Activated naive CD8-positive, alpha-beta T cell treated with anti-CD3 and anti-CD28 coated beads, Interleukin-2, amount 10 ng/mL, durations not matched to agents 7 days and 5 days (primary cell): ENCODE measurements around the gene CBFA2T3. TPM values are rescaled to one million over a fixed set of nuclear protein-coding genes. Genes with fewer than 3 reads are reported as not detected.

ENCODE experiments used
- ATAC-seq: fragments of 150-1000 bp; cut with Tn5 transposase; one replicate; pipeline ENCODE4 v1.10.0; 2021; ENCODE audit warnings: low read depth, moderate library complexity
- POLR2A ChIA-PET: fragments of 350-600 bp; sonication (Branson Sonifier 250); formaldehyde crosslinking; loops from one replicate; lab custom pipeline; 2021; ENCODE audit warnings: antibody characterized with exemption; lab: Charles Lee
- DNase-seq: peaks from one replicate; pipeline ENCODE4 v3.0.0; 2021
- H3K27ac Mint-ChIP-seq: one replicate; pipeline ENCODE4 v1.8.0; 2022; ENCODE audit warnings: mild to moderate bottlenecking, mixed read lengths
- H3K27me3 Mint-ChIP-seq: one replicate; pipeline ENCODE4 v1.8.0; 2022; ENCODE audit warnings: mild to moderate bottlenecking, moderate library complexity, mixed read lengths
- H3K36me3 Mint-ChIP-seq: one replicate; pipeline ENCODE4 v1.8.0; 2021; ENCODE audit warnings: mild to moderate bottlenecking, mixed read lengths
- H3K4me1 Mint-ChIP-seq: one replicate; pipeline ENCODE4 v1.8.0; 2021; ENCODE audit warnings: mixed read lengths
- H3K4me3 Mint-ChIP-seq: one replicate; pipeline ENCODE4 v1.8.0; 2022; ENCODE audit warnings: mild to moderate bottlenecking, moderate library complexity, mixed read lengths
- H3K9me3 Mint-ChIP-seq: one replicate; pipeline ENCODE4 v1.8.0; 2021; ENCODE audit warnings: mixed read lengths
- total RNA-seq, 2 experiments: library from RNA; stranded (reverse); gene quantifications; one replicate each; pipeline ENCODE4 v1.2.3, GENCODE V29; 2021

The CBFA2T3 gene
- total RNA-seq, 2 experiments from 2014 or later = 0.08 to 0.26 TPM

DNA sequence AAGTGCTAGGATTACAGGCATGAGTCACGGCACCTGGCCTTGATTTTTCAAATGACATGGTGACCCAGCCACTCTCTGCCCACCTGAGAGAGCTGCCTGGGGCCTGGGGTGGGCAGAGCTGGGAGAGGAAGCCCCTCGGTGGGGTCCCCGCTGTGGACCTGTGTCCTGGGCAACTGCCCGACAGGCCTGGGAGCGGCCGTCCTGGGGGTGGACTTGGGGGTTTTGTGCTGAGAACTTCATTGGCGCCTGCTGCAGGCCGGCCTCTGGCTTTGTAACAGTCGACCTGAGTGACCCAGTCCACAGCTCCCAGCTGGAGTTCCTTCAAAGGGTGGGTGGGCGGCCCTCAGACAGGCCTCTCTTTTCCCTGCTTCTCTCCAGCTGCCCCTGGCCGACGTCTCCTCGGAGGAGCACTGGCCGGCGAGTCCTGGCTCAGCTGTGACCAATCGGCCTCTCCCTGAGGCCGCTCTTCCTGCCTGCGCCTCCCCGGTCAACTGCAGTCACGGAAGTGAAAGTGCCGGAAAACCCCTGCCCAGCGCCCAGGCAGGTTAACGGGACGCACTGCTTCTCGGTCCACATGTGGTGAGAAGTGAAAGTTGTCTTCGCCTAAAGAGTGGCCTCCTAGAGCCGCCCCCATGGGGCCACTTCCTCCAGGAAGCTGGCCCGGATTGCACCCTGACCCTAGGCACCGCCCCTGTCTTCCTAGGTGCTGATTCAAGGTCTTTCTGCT, 5.5 kb downstream of the CBFA2T3 start:
- ATAC-seq (no peak), DNase-seq (no peak)
- H3K36me3 Mint-ChIP-seq = no peaks in the 10 kb centered on the region
- H3K27ac Mint-ChIP-seq = no peak overlapping the region
- H3K27me3 Mint-ChIP-seq = peaks cover 24% of the 10 kb centered on the region
- no peaks in the 10 kb centered on the region for H3K4me1 Mint-ChIP-seq
- H3K4me3 Mint-ChIP-seq = no peak overlapping the region
- no peaks in the 10 kb centered on the region for H3K9me3 Mint-ChIP-seq
- POLR2A ChIA-PET = interaction anchor here (1.1 kb wide), 1 partner anchor 29 kb away, joined by 3 read pairs; no protein-coding TSS in a partner anchor

DNA sequence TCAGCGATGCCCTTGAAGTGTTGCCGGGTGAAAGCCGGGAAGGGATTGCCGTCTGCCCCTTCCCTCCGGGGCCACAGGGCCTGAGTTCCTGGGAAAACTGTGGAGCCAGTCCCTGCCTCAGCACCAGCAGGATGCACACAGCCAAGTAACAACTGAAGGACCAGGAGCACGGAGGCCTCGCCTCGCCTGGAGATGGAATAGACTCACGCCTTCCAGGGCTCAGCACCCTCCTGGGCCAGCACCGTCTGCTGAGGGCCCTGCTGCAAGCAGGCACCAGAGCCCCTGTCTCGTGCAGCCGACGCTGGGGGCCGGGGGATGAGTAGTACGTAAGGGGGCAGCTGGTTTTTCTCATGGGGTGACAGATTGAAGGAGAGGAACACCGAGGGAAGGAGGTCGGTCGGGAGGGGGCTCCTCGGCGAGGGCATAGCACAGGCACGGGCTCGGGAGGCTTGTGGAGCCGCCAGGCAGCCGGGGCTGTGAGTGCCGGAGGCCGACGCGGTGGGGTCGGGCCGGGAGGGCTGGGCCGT, 6.4 kb downstream of the CBFA2T3 start:
- no peak overlapping the region for H3K4me3 Mint-ChIP-seq
- POLR2A ChIA-PET = no interaction called here
- no peaks in the 10 kb centered on the region for H3K9me3 Mint-ChIP-seq
- H3K27me3 Mint-ChIP-seq = peaks cover 18% of the 10 kb centered on the region
- H3K27ac Mint-ChIP-seq = no peak overlapping the region
- no peaks in the 10 kb centered on the region for H3K36me3 Mint-ChIP-seq
- ATAC-seq (no peak), DNase-seq (no peak)
- no peaks in the 10 kb centered on the region for H3K4me1 Mint-ChIP-seq

DNA sequence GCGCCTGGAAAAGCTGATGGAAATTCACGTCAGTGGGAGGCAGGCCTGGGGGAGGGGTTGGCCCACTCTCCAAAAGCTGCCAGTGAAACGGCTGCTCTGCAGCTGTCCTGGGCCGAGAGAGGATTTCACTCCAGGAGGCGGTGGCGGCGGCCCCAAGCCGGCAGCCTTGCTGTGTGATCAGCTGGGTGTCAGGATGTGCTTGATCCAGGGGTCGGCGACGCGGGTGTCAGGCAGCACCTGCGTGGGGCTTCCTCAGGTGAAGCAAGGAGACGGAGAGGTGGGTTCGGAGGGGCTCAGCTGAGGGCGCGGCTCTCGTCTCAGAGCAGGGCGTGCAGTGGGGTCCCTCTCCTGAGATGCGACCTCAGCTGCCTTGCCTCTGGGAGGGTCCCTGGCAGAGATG, 7.0 kb downstream of the CBFA2T3 start:
- Mint-ChIP-seq H3K4me1 (no peaks in the 10 kb centered on the region), H3K27me3 (peaks cover 15% of the 10 kb centered on the region), H3K4me3 (no peak overlapping the region), H3K27ac (no peak overlapping the region), H3K36me3 (no peaks in the 10 kb centered on the region), H3K9me3 (no peaks in the 10 kb centered on the region)
- DNase-seq (no peak), ATAC-seq (no peak)
- POLR2A ChIA-PET = no interaction called here

DNA sequence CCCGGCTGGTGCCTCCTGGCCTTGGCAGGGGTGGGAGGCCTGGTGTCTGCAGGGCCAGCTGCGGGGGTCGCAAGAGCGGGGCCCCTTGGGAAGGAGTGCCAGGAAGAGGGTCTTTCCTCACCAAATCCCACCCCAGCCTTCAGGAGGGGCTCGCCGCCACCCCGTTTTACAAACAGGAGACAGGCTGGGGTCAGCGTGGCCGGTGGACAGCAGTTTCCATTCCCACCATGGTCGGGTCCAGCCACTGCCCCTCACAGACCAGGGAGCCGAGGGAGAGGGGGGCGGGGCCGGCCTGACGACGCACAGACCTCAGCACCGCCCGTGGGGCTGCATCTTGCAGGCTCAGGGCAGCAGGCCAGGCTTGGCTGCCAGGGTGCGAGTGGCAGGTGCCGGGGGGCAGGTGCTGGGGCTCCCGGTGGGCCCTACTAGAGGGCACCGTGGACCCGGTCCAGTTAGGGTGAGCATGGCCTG, 7.6 kb downstream of the CBFA2T3 start:
- no peak overlapping the region for H3K27ac Mint-ChIP-seq
- DNase-seq = no peak
- H3K4me3 Mint-ChIP-seq = no peak overlapping the region
- H3K27me3 Mint-ChIP-seq = peaks cover 10% of the 10 kb centered on the region
- no peak for ATAC-seq
- H3K36me3 Mint-ChIP-seq = no peaks in the 10 kb centered on the region
- no peaks in the 10 kb centered on the region for H3K4me1 Mint-ChIP-seq
- H3K9me3 Mint-ChIP-seq = no peaks in the 10 kb centered on the region
- POLR2A ChIA-PET = interaction anchor here (1.1 kb wide), 1 partner anchor 531 kb away, joined by 3 read pairs; no protein-coding TSS in a partner anchor

DNA sequence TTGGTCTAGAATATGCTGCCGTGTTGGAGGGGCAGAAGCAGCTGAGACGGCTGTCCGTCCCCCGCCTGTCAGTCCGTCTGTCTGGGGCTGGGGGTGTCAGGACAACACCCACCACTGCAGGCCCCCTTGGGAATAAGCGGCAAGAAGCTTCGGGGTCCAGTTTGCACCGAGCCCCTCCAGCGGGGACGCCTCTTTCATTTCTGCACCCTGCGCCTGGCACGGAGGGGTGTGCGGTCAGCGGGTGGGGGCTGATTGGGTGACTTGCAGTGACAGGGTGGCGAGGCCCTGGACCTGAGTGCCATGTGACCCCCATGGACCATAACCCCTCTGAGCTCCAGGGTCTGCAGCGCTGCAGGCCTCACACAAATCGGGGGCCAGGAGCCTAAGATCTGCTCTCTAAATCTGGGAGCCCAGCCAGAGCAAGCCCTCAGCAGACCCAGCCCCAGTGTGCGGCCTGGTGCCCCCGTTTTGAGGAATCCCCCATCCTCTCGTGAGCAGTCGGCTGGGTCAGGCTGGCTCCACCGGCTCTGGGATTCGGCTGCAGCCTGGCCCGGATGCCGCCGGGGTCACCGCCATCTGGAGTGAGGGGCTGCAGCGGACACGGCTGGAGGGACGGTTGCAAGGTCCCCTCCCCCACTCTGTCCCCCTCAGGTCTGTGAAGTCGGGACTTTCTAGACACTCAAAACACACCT, 8.3 kb downstream of the CBFA2T3 start:
- Mint-ChIP-seq H3K27ac (no peak overlapping the region), H3K9me3 (no peaks in the 10 kb centered on the region), H3K4me3 (no peak overlapping the region), H3K4me1 (no peaks in the 10 kb centered on the region), H3K27me3 (peaks cover 6% of the 10 kb centered on the region), H3K36me3 (no peaks in the 10 kb centered on the region)
- DNase-seq = no peak
- POLR2A ChIA-PET = interaction anchor here (1.1 kb wide), 1 partner anchor 531 kb away, joined by 3 read pairs; no protein-coding TSS in a partner anchor
- no peak for ATAC-seq

DNA sequence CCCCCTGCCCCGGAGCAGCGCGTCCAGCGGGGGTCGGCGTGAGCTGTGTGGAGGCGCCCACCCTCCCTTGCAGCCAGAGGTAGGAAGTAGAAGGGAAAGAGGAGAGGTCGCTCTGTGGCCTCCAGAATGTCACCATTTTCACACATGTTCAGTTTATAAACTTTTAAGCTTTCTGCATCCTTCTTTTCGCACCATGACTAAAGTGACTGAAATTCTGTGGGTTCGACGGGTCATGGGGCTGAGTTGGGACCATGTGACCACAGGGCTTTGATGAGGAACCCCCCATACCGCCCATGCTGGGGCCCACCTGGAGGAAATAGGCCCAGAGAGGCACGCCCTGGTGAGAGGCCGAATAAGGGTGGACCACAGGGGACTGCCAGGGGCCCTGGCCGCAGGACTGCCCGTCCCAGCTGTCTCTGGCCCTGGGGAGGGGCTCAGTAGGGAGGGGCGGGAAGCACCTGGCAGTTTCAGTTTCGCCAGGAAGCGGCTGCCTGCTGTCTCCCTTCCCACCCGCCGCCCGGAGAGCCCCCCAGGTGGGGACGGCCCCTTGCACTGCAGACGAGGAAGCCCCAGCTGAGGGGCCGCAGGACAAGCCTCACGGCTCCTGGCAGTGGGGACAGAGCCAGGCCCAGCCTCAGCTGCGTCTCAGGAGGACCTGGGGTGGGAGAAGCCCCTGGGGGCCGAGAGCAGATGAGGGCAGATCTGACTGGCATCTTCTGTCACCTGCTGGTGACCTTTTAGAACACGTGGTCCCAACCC, 9.0 kb downstream of the CBFA2T3 start:
- Mint-ChIP-seq H3K9me3 (no peaks in the 10 kb centered on the region), H3K27ac (no peak overlapping the region), H3K27me3 (peaks cover 1% of the 10 kb centered on the region), H3K36me3 (no peaks in the 10 kb centered on the region), H3K4me1 (no peaks in the 10 kb centered on the region), H3K4me3 (peak overlapping the region; percentile 40)
- POLR2A ChIA-PET = no interaction called here
- ATAC-seq (peak; percentile 29), DNase-seq (no peak)

DNA sequence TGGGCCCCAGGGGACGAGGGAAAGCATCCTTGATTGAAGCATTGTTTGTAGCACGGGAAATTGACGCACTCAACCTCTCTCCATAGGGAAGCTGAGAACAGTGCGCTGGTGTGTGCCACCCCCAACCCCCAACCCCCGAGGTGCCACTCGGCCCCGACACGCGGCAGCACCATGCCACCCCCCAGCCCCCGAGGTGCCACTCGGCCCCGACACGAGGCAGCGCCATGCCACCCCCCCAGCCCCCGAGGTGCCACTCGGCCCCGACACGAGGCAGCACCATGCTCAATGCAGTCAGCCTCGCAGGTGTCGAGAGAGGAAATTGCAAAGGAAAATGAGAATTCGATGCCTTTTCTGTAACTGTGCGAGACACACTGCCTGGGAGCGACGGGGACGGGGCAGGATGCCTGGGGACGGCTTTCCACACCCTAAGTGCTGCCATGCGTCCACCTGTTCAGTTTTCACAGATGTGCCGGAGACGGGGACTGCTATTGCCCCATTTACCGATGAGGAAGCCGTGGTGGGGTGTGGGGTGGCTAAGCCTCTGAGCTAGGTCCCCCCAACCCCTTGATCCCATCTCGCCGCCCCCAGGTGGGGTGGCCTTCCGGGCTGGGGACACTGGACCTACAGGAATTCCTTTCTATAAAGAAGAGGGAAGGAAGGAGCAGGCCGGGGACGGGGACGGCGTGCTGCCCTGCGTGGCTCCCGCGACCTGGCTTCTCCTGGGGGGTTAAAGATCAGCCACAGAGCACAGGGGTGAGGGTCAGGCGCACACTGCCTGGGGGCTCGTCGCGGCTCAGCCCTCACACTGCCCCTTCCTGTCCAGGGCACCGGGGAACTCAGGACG, 9.8 kb downstream of the CBFA2T3 start:
- Mint-ChIP-seq H3K36me3 (no peaks in the 10 kb centered on the region), H3K9me3 (no peaks in the 10 kb centered on the region), H3K4me1 (no peaks in the 10 kb centered on the region), H3K27me3 (peaks cover 4% of the 10 kb centered on the region), H3K4me3 (no peak overlapping the region), H3K27ac (no peak overlapping the region)
- ATAC-seq (no peak), DNase-seq (no peak)
- POLR2A ChIA-PET = no interaction called here

DNA sequence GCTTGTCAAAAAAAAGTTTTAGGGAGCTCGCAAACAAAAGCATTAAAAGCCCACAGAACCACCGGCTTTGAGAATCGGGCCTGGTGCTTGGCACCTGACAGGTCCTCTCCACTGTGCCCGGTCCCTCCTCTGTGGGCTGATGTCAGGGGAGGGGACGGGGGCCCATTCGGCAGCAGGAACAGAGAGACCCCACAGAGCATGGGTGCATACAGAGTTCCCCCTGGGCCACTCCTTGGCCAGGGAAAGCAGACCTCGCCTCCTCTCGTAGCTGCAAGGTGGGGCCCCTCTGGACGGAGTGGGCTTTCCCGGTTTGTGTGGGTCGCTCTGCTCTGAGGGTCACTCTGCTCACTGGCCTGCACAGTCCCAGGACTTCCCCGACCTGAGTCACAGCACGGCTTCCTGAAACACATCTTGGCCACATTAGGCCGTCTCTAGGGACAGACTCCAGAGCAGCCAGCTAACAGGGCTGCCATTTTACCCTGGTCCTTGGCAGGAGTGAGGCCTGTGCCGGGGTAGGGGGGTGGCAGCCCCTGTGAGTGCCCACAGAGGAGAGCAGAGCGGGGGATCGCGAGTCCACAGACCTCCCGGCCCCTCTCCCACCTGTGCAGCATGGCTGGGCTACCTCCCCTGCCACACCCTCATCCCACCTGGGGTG, 11.1 kb downstream of the CBFA2T3 start:
- H3K4me1 Mint-ChIP-seq = no peaks in the 10 kb centered on the region
- POLR2A ChIA-PET = no interaction called here
- DNase-seq (no peak), ATAC-seq (no peak)
- no peaks in the 10 kb centered on the region for H3K36me3 Mint-ChIP-seq
- no peaks in the 10 kb centered on the region for H3K9me3 Mint-ChIP-seq
- H3K27ac Mint-ChIP-seq = no peak overlapping the region
- H3K27me3 Mint-ChIP-seq = peaks cover 4% of the 10 kb centered on the region
- no peak overlapping the region for H3K4me3 Mint-ChIP-seq

DNA sequence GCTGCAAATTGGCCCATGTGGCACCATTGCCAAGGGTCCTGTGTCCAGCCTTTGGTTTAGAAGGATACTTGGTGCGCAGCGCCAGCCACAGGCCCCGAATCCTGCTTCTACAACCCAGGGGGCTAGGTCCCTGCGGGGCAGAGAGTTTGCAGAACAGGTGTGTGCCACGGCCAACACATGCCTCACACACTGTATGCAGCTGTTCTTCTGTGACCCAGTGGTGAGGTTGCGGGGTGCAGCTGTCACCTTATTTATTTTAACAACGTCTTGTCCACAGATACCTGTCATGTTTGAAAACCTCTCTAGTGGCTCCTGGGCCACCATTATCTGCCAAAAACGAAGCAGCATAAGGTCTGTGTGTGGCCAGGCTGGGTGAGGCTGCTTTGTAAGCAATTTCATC, 11.6 kb downstream of the CBFA2T3 start:
- no peak for ATAC-seq
- H3K27ac Mint-ChIP-seq = no peak overlapping the region
- DNase-seq = no peak
- H3K27me3 Mint-ChIP-seq = peaks cover 3% of the 10 kb centered on the region
- no peak overlapping the region for H3K4me3 Mint-ChIP-seq
- no peaks in the 10 kb centered on the region for H3K9me3 Mint-ChIP-seq
- POLR2A ChIA-PET = no interaction called here
- H3K4me1 Mint-ChIP-seq = no peaks in the 10 kb centered on the region
- H3K36me3 Mint-ChIP-seq = no peaks in the 10 kb centered on the region

DNA sequence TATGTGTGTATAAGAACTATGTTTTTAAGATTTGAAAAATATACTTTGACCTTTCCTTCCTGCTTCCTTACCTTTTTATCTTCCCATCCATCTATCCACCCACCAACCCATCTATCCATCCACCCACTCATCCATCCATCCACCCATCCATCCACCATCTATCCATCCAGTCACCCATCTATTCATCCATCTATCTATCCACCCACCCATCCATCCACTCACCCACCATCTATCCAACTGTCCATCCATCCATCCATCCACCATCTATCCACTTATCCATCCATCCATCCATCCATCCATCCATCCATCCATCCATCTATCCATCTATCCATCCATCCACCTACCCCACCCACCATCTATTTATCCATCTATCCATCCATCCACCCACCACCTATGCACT, 12.4 kb downstream of the CBFA2T3 start:
- POLR2A ChIA-PET = no interaction called here
- no peaks in the 10 kb centered on the region for H3K36me3 Mint-ChIP-seq
- H3K4me1 Mint-ChIP-seq = no peaks in the 10 kb centered on the region
- H3K27me3 Mint-ChIP-seq = peaks cover 5% of the 10 kb centered on the region
- H3K9me3 Mint-ChIP-seq = no peaks in the 10 kb centered on the region
- no peak overlapping the region for H3K4me3 Mint-ChIP-seq
- H3K27ac Mint-ChIP-seq = no peak overlapping the region
- no peak for DNase-seq
- ATAC-seq = no peak

DNA sequence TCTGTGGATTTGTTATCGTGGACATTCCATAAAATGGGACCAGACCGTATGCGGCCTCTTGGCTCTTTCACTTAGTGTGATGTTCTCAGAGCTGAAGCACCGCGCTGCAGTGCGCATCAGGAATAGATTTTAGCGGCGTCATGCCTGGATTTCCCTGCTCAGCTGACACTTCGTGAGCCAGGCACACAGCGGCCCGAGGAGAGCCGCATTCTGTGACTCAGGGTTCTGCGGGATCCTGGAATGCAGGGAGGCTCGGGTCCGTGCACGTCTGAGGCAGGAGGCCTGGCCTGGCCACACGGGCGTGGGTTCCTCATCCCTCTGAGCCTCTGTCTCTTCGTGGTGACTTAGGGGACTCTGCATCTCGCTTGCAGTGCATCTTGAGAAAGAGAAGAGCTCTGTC, 13.4 kb downstream of the CBFA2T3 start:
- H3K4me1 Mint-ChIP-seq = no peaks in the 10 kb centered on the region
- H3K27ac Mint-ChIP-seq = no peak overlapping the region
- no peak for ATAC-seq
- no peaks in the 10 kb centered on the region for H3K9me3 Mint-ChIP-seq
- H3K4me3 Mint-ChIP-seq = no peak overlapping the region
- H3K27me3 Mint-ChIP-seq = peaks cover 8% of the 10 kb centered on the region
- POLR2A ChIA-PET = no interaction called here
- no peaks in the 10 kb centered on the region for H3K36me3 Mint-ChIP-seq
- DNase-seq = no peak

DNA sequence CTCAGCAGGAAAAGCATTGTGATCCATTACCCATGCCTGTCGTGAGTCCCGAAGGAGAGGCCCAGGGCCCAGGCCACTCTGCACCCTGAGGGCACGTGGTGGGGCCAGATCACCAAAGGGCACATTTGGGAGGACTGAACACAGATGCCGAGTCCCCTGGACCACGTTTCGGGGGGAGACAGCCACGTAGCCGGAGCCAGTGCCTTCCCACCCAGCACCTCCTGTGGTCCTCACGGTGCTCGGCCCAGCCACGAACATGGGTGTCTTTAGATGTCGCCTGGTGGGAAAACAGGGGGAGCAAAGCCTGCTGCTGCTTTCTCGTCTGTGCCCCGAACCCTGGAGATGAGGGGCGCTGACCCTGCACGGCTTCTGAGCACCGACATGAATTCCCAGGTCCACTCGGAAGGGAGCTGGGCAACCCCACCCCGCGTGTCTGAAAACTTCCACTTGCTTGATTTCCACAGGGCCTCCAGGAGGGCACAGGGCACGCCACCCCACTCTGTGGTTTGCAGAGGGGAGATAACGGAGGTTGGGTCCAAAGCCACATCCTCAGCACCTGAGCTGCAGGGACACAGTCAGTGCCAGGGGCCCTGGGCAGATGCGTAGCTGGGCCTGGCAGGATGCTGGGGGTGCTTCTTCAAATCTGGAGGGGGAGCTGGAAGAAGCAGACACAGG, 14.4 kb downstream of the CBFA2T3 start:
- ATAC-seq (no peak), DNase-seq (no peak)
- no peak overlapping the region for H3K4me3 Mint-ChIP-seq
- peaks cover 15% of the 10 kb centered on the region for H3K27me3 Mint-ChIP-seq
- POLR2A ChIA-PET = no interaction called here
- no peaks in the 10 kb centered on the region for H3K9me3 Mint-ChIP-seq
- H3K36me3 Mint-ChIP-seq = no peaks in the 10 kb centered on the region
- no peak overlapping the region for H3K27ac Mint-ChIP-seq
- H3K4me1 Mint-ChIP-seq = peaks cover 8% of the 10 kb centered on the region
